ENCODE data around the gene NEK9.

GRCh38 chr14:75098212-75098611 is 28.6 kb downstream of the NEK9 start:
- TF ChIP-seq, protein P1, sequence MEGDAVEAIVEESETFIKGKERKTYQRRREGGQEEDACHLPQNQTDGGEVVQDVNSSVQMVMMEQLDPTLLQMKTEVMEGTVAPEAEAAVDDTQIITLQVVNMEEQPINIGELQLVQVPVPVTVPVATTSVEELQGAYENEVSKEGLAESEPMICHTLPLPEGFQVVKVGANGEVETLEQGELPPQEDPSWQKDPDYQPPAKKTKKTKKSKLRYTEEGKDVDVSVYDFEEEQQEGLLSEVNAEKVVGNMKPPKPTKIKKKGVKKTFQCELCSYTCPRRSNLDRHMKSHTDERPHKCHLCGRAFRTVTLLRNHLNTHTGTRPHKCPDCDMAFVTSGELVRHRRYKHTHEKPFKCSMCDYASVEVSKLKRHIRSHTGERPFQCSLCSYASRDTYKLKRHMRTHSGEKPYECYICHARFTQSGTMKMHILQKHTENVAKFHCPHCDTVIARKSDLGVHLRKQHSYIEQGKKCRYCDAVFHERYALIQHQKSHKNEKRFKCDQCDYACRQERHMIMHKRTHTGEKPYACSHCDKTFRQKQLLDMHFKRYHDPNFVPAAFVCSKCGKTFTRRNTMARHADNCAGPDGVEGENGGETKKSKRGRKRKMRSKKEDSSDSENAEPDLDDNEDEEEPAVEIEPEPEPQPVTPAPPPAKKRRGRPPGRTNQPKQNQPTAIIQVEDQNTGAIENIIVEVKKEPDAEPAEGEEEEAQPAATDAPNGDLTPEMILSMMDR (IDR thresholded peaks at IDR 0.05), result no peak
- no peak for TF ChIP-seq EP300 (IDR thresholded peaks at IDR 0.05)
